HFF-Myc (cell line): ENCODE results near the gene ADNP.

Experiments
- DNase-seq: peaks from one replicate; pipeline ENCODE4 v3.0.0-alpha.2; 2011; ENCODE audit warnings: low read depth; ENCODE audit errors: extremely low read depth
- H3K4me3 ChIP-seq: replicated peaks from 2 replicates; pipeline ENCODE4 v1.5.1; 2011; ENCODE audit warnings: low read depth, mild to moderate bottlenecking, control low read depth, low read length
- CTCF ChIP-seq: IDR thresholded peaks from 2 replicates; pipeline ENCODE4 v1.5.1; 2012; ENCODE audit warnings: mild to moderate bottlenecking, low read depth, low read length, control low read depth; ENCODE audit errors: missing control alignments

ADNP gene

GRCh38 chr20:50873585-50873984 is 57.7 kb downstream of the ADNP start:
- no peak for DNase-seq
- no peak for TF ChIP-seq CTCF
- no peak overlapping the region for H3K4me3 ChIP-seq

GRCh38 chr20:50872560-50873425 is 58.4 kb downstream of the ADNP start:
- DNase-seq, result no peak
- no peak overlapping the region for H3K4me3 ChIP-seq
- TF ChIP-seq CTCF, result no peak

GRCh38 chr20:50870561-50871161 is 60.6 kb downstream of the ADNP start:
- H3K4me3 ChIP-seq, result no peak overlapping the region

GRCh38 chr20:50868509-50869495 is 62.4 kb downstream of the ADNP start:
- no peak overlapping the region for H3K4me3 ChIP-seq
- no peak for DNase-seq
- TF ChIP-seq CTCF, result no peak

More at GRCh38 chr20:50870561-50871161, 60.6 kb downstream of the ADNP start:
- no peak for TF ChIP-seq CTCF
- no peak for DNase-seq

- no peak for TF ChIP-seq CTCF
- DNase-seq, result no peak
- H3K4me3 ChIP-seq, result no peak overlapping the region
Measured at GRCh38 chr20:50867805-50868204, 63.4 kb downstream of the ADNP start.

- no peak for TF ChIP-seq CTCF
- H3K4me3 ChIP-seq, result no peak overlapping the region
- DNase-seq, result no peak
Measured at GRCh38 chr20:50866831-50867230, 64.4 kb downstream of the ADNP start.
